Measurements from ENCODE around the gene ALDH1A3. TPM values are rescaled to one million over a fixed set of nuclear protein-coding genes. Genes with fewer than 3 reads are reported as not detected.

The ALDH1A3 gene
- total and polyA plus RNA-seq, 11 donors, result 0.82 to 37.1 (median 4.7) TPM

DNA sequence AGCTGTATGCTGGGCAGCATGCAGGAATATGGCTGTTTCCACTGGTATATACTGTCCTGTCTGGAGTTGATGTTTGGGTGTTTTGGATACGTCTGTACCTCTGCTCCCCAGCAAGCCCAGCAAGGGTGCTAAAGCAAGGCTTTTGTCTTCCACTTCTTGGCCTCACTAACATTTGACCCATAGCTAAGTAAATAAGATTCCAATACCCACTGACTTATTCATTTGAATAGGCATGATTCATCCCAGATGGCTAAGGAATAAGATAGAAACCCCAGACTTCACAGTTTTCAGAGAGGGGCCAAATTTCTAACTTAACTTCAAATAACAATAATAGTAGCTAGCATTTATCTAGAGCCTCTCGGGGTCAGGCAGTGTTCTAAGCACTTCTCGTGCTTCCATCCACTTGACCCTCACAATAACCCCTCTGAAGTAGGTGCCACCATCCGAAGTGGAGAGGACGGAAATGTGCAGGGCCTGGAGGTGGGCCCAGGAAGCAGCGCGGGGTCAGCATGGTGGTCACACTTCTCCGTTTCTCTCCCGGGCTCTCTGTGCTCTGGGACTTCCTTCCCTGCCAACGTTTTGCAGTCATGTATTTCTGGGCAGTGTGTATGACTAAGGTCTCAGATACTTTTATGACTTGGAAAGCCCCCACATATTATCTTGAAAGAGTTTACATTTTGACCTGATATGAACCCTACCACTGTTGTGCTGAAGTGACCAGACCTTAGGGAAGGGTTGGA, 78.9 kb downstream of the ALDH1A3 start:
- ATAC-seq (no peak), DNase-seq (no peak)
- H3K4me1 ChIP-seq, result peaks cover 0 to 26% (median 0%) of the 10 kb centered on the region in 12 donors
- H3K36me3 ChIP-seq, result no peaks in the 10 kb centered on the region
- H3K27ac ChIP-seq, result peak overlapping the region in 1 of 12 donors; percentile 30
- WGBS, 4 donors, result 47 to 51% (median 49%) methylated on average over 10 of the region's 10 CpGs
- H3K9me3 ChIP-seq, result peaks cover 0 to 9% (median 0%) of the 10 kb centered on the region in 12 donors
- H3K4me3 ChIP-seq, result no peak overlapping the region
- TF ChIP-seq, protein P1, sequence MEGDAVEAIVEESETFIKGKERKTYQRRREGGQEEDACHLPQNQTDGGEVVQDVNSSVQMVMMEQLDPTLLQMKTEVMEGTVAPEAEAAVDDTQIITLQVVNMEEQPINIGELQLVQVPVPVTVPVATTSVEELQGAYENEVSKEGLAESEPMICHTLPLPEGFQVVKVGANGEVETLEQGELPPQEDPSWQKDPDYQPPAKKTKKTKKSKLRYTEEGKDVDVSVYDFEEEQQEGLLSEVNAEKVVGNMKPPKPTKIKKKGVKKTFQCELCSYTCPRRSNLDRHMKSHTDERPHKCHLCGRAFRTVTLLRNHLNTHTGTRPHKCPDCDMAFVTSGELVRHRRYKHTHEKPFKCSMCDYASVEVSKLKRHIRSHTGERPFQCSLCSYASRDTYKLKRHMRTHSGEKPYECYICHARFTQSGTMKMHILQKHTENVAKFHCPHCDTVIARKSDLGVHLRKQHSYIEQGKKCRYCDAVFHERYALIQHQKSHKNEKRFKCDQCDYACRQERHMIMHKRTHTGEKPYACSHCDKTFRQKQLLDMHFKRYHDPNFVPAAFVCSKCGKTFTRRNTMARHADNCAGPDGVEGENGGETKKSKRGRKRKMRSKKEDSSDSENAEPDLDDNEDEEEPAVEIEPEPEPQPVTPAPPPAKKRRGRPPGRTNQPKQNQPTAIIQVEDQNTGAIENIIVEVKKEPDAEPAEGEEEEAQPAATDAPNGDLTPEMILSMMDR (IDR thresholded peaks at IDR 0.05), result no peak
- no peak for TF ChIP-seq POLR2A (IDR thresholded peaks at IDR 0.05)
- H3K27me3 ChIP-seq, result no peaks in the 10 kb centered on the region
- intact Hi-C loops (cut with DNase I), result no loop called here

DNA sequence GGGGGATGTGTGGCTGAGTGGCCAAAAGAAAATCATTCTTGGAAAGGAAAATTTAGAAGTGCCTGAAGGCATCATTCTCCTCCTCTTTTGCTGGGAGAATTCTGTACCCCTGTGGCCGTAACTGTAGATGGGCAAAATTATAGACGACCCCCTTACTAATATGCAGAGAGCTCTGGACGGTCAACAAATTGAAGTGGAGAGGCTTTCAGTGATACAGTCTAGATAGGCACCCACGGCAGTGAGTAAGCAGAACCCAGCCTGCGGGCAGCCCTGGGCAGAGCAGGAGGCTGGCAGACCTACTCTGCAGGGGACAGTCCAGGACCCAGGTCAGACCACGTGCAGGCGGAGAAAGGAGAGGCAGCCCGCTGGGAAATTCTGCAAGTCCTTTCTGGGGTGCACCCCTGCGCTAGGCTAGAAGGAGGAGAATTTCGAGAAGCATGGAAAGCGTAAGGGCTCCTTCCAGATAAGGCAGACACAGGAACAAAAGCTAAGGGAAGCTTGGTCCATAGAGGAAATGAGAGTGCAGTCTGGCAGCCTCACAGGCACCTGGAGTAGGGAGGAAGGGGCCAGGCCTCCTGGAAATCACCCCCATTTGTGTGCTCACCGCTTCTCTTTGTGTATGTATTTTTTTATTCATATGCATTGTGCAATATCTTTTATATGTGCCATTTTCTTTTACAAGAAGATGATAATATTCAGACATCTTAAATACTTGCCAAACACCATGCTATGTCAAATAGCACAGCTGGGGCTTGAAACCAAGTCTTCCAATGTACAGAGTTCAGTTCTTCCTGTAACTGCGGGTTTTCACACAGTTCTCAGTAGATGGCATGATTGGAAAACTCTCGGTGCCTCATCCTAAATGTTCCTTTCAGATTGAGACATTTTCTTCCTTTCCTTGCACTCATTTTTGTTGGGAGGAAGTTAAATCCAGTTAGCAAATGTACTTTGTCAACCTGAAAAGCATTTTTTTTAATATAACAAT, 79.7 kb downstream of the ALDH1A3 start:
- 70 to 74% (median 72%) methylated on average over 14 of the region's 14 CpGs for WGBS, 4 donors
- DNase-seq (no peak), ATAC-seq (peak in 2 of 4 donors; percentile 22 to 51)
- Histone ChIP-seq H3K27ac (peak overlapping the region in 1 of 12 donors; percentile 35), H3K4me1 (peaks cover 0 to 26% (median 0%) of the 10 kb centered on the region in 12 donors), H3K27me3 (no peaks in the 10 kb centered on the region), H3K36me3 (no peaks in the 10 kb centered on the region), H3K9me3 (peaks cover 0 to 9% (median 0%) of the 10 kb centered on the region in 12 donors), H3K4me3 (no peak overlapping the region)
- TF ChIP-seq, protein P1 (IDR thresholded peaks at IDR 0.05), result no peak
- no peak for TF ChIP-seq POLR2A (IDR thresholded peaks at IDR 0.05)
- intact Hi-C loops (cut with DNase I), result no loop called here

Other genes with a start within 250 kb of the ALDH1A3 start
- 10 to 100 TPM in 1 of 9 donors, 1 to 10 TPM in 8; 1.4 to 12.7 (median 2.1) TPM for gene LRRK1, start 39.5 kb downstream of the ALDH1A3 start, total RNA-seq
- 1 to 10 TPM; 1.3 to 2.1 TPM for gene LRRK1, start 39.5 kb downstream of the ALDH1A3 start, polyA plus RNA-seq